Thoracic aorta (tissue), 2 donors: ENCODE results near the gene PPEF2. TPM values are rescaled to one million over a fixed set of nuclear protein-coding genes. Genes with fewer than 3 reads are reported as not detected.

Source experiments
- ATAC-seq: fragments of 150-250 bp; one replicate; pipeline ENCODE4 v1.8.0; 2017; ENCODE audit warnings: low read depth; ENCODE audit not compliant: insufficient number of reproducible peaks, low FRiP score
- DNase-seq: peaks from one replicate; pipeline ENCODE4 v3.0.0-alpha.2; 2020; ENCODE audit warnings: low spot score
- H3K27ac ChIP-seq, 2 donors: fragments of 200-600 bp; sonication (generic); 1 replicate in 1 of 2; 2 replicates in 1 of 2; pipeline ENCODE4 v1.5.1; 2016; ENCODE audit warnings: mild to moderate bottlenecking in 2 of 2, moderate library complexity in 2 of 2
- H3K27me3 ChIP-seq: fragments of 200-600 bp; sonication (generic); replicated peaks from 2 replicates; pipeline ENCODE4 v1.6.0; 2016; ENCODE audit warnings: mild to moderate bottlenecking; ENCODE audit not compliant: insufficient read depth
- H3K36me3 ChIP-seq: fragments of 200-600 bp; sonication (generic); one replicate; pipeline ENCODE4 v1.5.1; 2016
- H3K4me1 ChIP-seq, 2 donors: fragments of 200-600 bp; sonication (generic); 1 replicate in 1 of 2; 2 replicates in 1 of 2; pipeline versions ENCODE4 v1.5.1 to v1.6.0; 2016; ENCODE audit warnings: low read depth in 2 of 2, mild to moderate bottlenecking in 1 of 2; ENCODE audit not compliant: control insufficient read depth in 1 of 2
- H3K4me3 ChIP-seq: fragments of 200-600 bp; sonication (generic); 2 replicates; pipeline ENCODE4 v1.5.1; 2016; ENCODE audit warnings: mild to moderate bottlenecking
- H3K9me3 ChIP-seq: fragments of 200-600 bp; sonication (generic); 2 replicates; pipeline ENCODE4 v1.5.1; 2016
- CTCF ChIP-seq: fragments of 200-600 bp; sonication (generic); IDR thresholded peaks from one replicate; pipeline ENCODE4 v1.5.1; 2019; ENCODE audit warnings: antibody characterized with exemption
- total RNA-seq, 2 donors: library from RNA; depleted of rRNA; stranded (reverse); fragments of >200 nt; gene quantifications; one replicate each; pipeline versions ENCODE4 v1.1.0 to v1.2.3, GENCODE V29; 2016

PPEF2 gene
- total RNA-seq, 2 donors from 2014 or later = 0.21 TPM; not detected in 1

DNA sequence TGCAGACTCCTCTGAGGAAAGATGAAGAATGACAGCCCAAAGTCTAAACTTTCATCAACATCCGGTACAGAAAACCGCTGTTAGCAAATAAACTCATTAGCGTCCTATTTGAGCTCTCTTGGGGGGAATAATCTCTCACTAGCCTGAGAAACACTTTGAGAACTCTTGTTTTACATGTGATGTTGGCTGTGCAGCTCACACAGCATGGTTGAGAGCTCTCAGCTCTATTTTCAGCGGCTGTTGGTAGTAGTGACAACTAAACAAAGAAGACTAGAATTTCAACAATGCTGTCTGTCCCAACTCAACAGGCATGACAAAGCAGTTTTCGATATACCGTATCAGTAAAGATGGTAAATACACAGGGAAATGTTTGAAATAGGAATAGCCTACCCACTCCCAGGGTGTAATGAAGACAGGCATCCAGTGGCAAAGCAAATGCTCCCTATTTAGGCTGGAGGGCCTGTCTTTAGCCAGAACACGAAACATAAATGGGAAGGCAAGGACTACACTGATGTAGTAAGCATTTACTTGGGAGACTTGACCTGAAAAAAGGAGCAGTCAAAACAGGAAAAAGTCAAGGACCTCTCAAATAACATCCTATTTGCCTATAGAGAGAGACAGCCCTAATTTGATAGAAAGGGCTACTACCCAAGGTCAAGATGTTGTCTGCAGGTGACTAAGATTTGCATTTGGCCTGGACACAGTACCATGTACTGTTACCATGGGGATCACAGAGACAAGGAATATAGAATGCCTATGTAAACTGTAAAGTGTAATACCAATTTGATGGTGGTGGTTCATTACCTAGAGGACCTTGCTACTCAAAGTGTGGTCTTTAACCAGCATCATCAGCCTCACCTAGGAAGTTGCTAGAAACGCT, 60.4 kb downstream of the PPEF2 start:
- Histone ChIP-seq H3K4me3 (no peak overlapping the region), H3K4me1 (peaks cover 8 to 12% of the 10 kb centered on the region in 2 donors), H3K27ac (no peak overlapping the region), H3K9me3 (no peaks in the 10 kb centered on the region), H3K36me3 (no peaks in the 10 kb centered on the region), H3K27me3 (no peaks in the 10 kb centered on the region)
- ATAC-seq (no peak), DNase-seq (no peak)
- TF ChIP-seq CTCF = no peak

GRCh38 chr4:75834772-75835154, 67.5 kb downstream of the PPEF2 start:
- no peaks in the 10 kb centered on the region for H3K4me1 ChIP-seq
- H3K36me3 ChIP-seq = no peaks in the 10 kb centered on the region
- no peak overlapping the region for H3K4me3 ChIP-seq
- DNase-seq (no peak), ATAC-seq (no peak)
- H3K27me3 ChIP-seq = no peaks in the 10 kb centered on the region
- no peaks in the 10 kb centered on the region for H3K9me3 ChIP-seq
- H3K27ac ChIP-seq = no peak overlapping the region
- TF ChIP-seq CTCF = no peak

GRCh38 chr4:75834095-75834771, 68.0 kb downstream of the PPEF2 start:
- Histone ChIP-seq H3K27me3 (no peaks in the 10 kb centered on the region), H3K36me3 (no peaks in the 10 kb centered on the region), H3K4me3 (no peak overlapping the region), H3K27ac (no peak overlapping the region), H3K9me3 (no peaks in the 10 kb centered on the region), H3K4me1 (no peaks in the 10 kb centered on the region)
- no peak for TF ChIP-seq CTCF
- ATAC-seq (no peak), DNase-seq (no peak)

GRCh38 chr4:75831856-75832405, 70.3 kb downstream of the PPEF2 start:
- ATAC-seq (no peak), DNase-seq (no peak)

More at GRCh38 chr4:75831856-75832405, 70.3 kb downstream of the PPEF2 start:
- Histone ChIP-seq H3K36me3 (no peaks in the 10 kb centered on the region), H3K27ac (no peak overlapping the region), H3K9me3 (no peaks in the 10 kb centered on the region), H3K4me3 (no peak overlapping the region), H3K4me1 (no peaks in the 10 kb centered on the region), H3K27me3 (no peaks in the 10 kb centered on the region)
- no peak for TF ChIP-seq CTCF
